ENCODE measurements around the gene SLC5A4. TPM values are rescaled to one million over a fixed set of nuclear protein-coding genes. Genes with fewer than 3 reads are reported as not detected.

Gene SLC5A4
- total RNA-seq, 1 experiment from 2014 or later, result not detected

GRCh38 chr22:32246166-32246565, 9.0 kb downstream of the SLC5A4 start:
- no peak overlapping the region for H2BK12ac ChIP-seq (ENCODE audit: insufficient read length, low read depth, low read length)
- no peak overlapping the region for H2BK20ac ChIP-seq (ENCODE audit: low read depth, low read length, poor library complexity, severe bottlenecking)
- no peak overlapping the region for H3K23ac ChIP-seq (ENCODE audit: insufficient read length, low read depth, low read length)
- no peak overlapping the region for H3K18ac ChIP-seq (ENCODE audit: insufficient read length, low read depth, low read length)
- H3K4ac ChIP-seq (ENCODE audit: low read depth, low read length), result no peak overlapping the region
- no peak overlapping the region for H3K27ac ChIP-seq (ENCODE audit: insufficient read length, low read depth, low read length)
- H3K9me3 Mint-ChIP-seq, result 0 out of 5 replicates have a peak, but pooled peaks cover 0 to 3% of the 10 kb centered on the region in 2 experiments
- no peak overlapping the region for H3K4me2 ChIP-seq (ENCODE audit: insufficient read depth, insufficient read length, low read length)
- H2AFZ ChIP-seq (ENCODE audit: low read length), result no peak overlapping the region
- H3K4me1 ChIP-seq (ENCODE audit: insufficient read depth, low read length), result no peaks in the 10 kb centered on the region
- H3K27me3 Mint-ChIP-seq (ENCODE audit: low read depth), result peaks cover 67% of the 10 kb centered on the region
- H2AK5ac ChIP-seq (ENCODE audit: insufficient read length, low read length), result no peak overlapping the region
- no peak overlapping the region for H4K8ac ChIP-seq (replicated peaks; ENCODE audit: insufficient read length, low read depth, low read length)
- H3K79me1 ChIP-seq (ENCODE audit: insufficient read depth, low read depth, low read length, poor library complexity, severe bottlenecking), result no peaks in the 10 kb centered on the region
- TF ChIP-seq CTCF (conservative IDR thresholded peaks at IDR 0.05), result no peak
- no peak overlapping the region for H3K27ac Mint-ChIP-seq
- H3K14ac ChIP-seq (ENCODE audit: insufficient read depth, low read length), result no peak overlapping the region
- H3T11ph ChIP-seq (ENCODE audit: low read length), result no peak overlapping the region
- no peak overlapping the region for H3K9ac ChIP-seq (ENCODE audit: extremely low read depth, insufficient read length, low read length)
- no peaks in the 10 kb centered on the region for H3K4me1 Mint-ChIP-seq
- no peak overlapping the region for H2BK5ac ChIP-seq (ENCODE audit: insufficient read length, low read length)
- H4K91ac ChIP-seq (ENCODE audit: insufficient read length, low read depth, low read length), result no peak overlapping the region
- no peak overlapping the region for H3K4me3 Mint-ChIP-seq
- WGBS (ENCODE audit: extremely low coverage, insufficient read length, low lambda C conversion rate), result no CpG with 5 or more reads among the region's 5 CpGs
- no peaks in the 10 kb centered on the region for H3K23me2 ChIP-seq (ENCODE audit: insufficient read length, low read depth, low read length, poor library complexity, severe bottlenecking)
- no peaks in the 10 kb centered on the region for H3K27me3 ChIP-seq (ENCODE audit: insufficient read depth, low read length)
- H3K56ac ChIP-seq (ENCODE audit: insufficient read length, low read depth, low read length), result no peak overlapping the region
- DNase-seq, result no peak
- no peaks in the 10 kb centered on the region for H3K36me3 Mint-ChIP-seq (ENCODE audit: insufficient read depth in 1 of 3, low read depth in 3 of 3)
- H2BK15ac ChIP-seq (ENCODE audit: low read depth, low read length), result no peak overlapping the region
- H4K20me1 ChIP-seq (ENCODE audit: control insufficient read depth, insufficient read depth, insufficient read length), result no peaks in the 10 kb centered on the region
- H2BK120ac ChIP-seq (ENCODE audit: low read depth, low read length, poor library complexity, severe bottlenecking), result no peak overlapping the region
- no peak overlapping the region for H4K5ac ChIP-seq (ENCODE audit: insufficient read length, low read depth, low read length)
- no peaks in the 10 kb centered on the region for H3K79me2 ChIP-seq (ENCODE audit: insufficient read depth, low read length)
- H3K9me3 ChIP-seq (ENCODE audit: control insufficient read depth, low read depth, low read length), result no peaks in the 10 kb centered on the region

Measured in H9 (cell line).